ENCODE measurements around the gene KREMEN2. TPM values are rescaled to one million over a fixed set of nuclear protein-coding genes. Genes with fewer than 3 reads are reported as not detected.
A peak's percentile ranks its signal among the peaks of the same experiment; 100 is the strongest.

The KREMEN2 gene
- total RNA-seq, 3 donors from 2014 or later, result 0.22 to 1.7 (median 1.3) TPM

GRCh38 chr16:2990891-2991290 lies 26.8 kb downstream of the KREMEN2 start:
- no peak overlapping the region for H3K4me3 ChIP-seq
- intact Hi-C loops (cut with DNase I, micrococcal nuclease), result no loop called here
- H3K4me1 ChIP-seq (ENCODE audit: low read depth), result no peaks in the 10 kb centered on the region
- peak in 1 of 3 donors; percentile 60 for DNase-seq
- TF ChIP-seq CTCF (IDR thresholded peaks at IDR 0.05), result no peak
- ATAC-seq, result peak; percentile 77
- no peaks in the 10 kb centered on the region for H3K36me3 ChIP-seq (ENCODE audit: low read depth)
- no peaks in the 10 kb centered on the region for H3K9me3 ChIP-seq

GRCh38 chr16:2991566-2992261 lies 27.6 kb downstream of the KREMEN2 start:
- intact Hi-C loops (cut with DNase I, micrococcal nuclease), result no loop called here
- peak; percentile 61 for ATAC-seq
- no peak overlapping the region for H3K4me3 ChIP-seq
- no peaks in the 10 kb centered on the region for H3K36me3 ChIP-seq (ENCODE audit: low read depth)
- no peak for TF ChIP-seq CTCF (IDR thresholded peaks at IDR 0.05)
- H3K9me3 ChIP-seq, result no peaks in the 10 kb centered on the region
- no peak for DNase-seq
- H3K4me1 ChIP-seq (ENCODE audit: low read depth), result no peaks in the 10 kb centered on the region

- intact Hi-C loops (cut with DNase I, micrococcal nuclease), result no loop called here
- Histone ChIP-seq H3K4me3 (no peak overlapping the region), H3K4me1 (ENCODE audit: low read depth) (no peaks in the 10 kb centered on the region), H3K36me3 (ENCODE audit: low read depth) (no peaks in the 10 kb centered on the region), H3K9me3 (no peaks in the 10 kb centered on the region)
- ATAC-seq (no peak), DNase-seq (no peak)
- TF ChIP-seq CTCF (IDR thresholded peaks at IDR 0.05), result no peak
Measured at GRCh38 chr16:2992383-2993081, 28.5 kb downstream of the KREMEN2 start.

- no peak for ATAC-seq
- intact Hi-C loops (cut with DNase I, micrococcal nuclease), result no loop called here
- TF ChIP-seq CTCF (IDR thresholded peaks at IDR 0.05), result no peak
- H3K9me3 ChIP-seq, result no peaks in the 10 kb centered on the region
- no peak overlapping the region for H3K4me3 ChIP-seq
- H3K4me1 ChIP-seq (ENCODE audit: low read depth), result no peaks in the 10 kb centered on the region
- no peak for DNase-seq
- no peaks in the 10 kb centered on the region for H3K36me3 ChIP-seq (ENCODE audit: low read depth)
Measured at GRCh38 chr16:2996298-2996697, 32.2 kb downstream of the KREMEN2 start.

GRCh38 chr16:2999929-3000328 lies 35.9 kb downstream of the KREMEN2 start:
- peaks cover 6% of the 10 kb centered on the region for H3K4me1 ChIP-seq (ENCODE audit: low read depth)
- intact Hi-C loops (cut with DNase I, micrococcal nuclease), result no loop called here
- no peaks in the 10 kb centered on the region for H3K36me3 ChIP-seq (ENCODE audit: low read depth)
- DNase-seq, result no peak
- no peaks in the 10 kb centered on the region for H3K9me3 ChIP-seq
- no peak overlapping the region for H3K4me3 ChIP-seq
- no peak for ATAC-seq
- TF ChIP-seq CTCF (IDR thresholded peaks at IDR 0.05), result no peak
